Activated CD4-positive, alpha-beta memory T cell treated with anti-CD3 and anti-CD28 coated beads for 36 hours (primary cell): ENCODE results near the gene DBP. TPM values are rescaled to one million over a fixed set of nuclear protein-coding genes. Genes with fewer than 3 reads are reported as not detected.
A peak's percentile ranks its signal among the peaks of the same experiment; 100 is the strongest.

Source experiments
- CTCF ChIA-PET: fragments of 350-600 bp; sonication (Branson Sonifier 250); formaldehyde crosslinking; loops from one replicate; lab custom pipeline; 2021; ENCODE audit warnings: antibody characterized with exemption, inconsistent platforms; lab: Charles Lee
- POLR2A ChIA-PET: fragments of 350-600 bp; sonication (Branson Sonifier 250); formaldehyde crosslinking; loops from one replicate; lab custom pipeline; 2021; ENCODE audit warnings: antibody characterized with exemption; lab: Charles Lee
- DNase-seq: peaks from one replicate; pipeline ENCODE4 v3.0.0-alpha.2; 2020
- H3K27ac Mint-ChIP-seq: one replicate; pipeline ENCODE4 v1.8.0; 2021; ENCODE audit warnings: mixed read lengths
- H3K27me3 Mint-ChIP-seq: one replicate; pipeline ENCODE4 v1.8.0; 2021; ENCODE audit warnings: mixed read lengths
- H3K36me3 Mint-ChIP-seq: one replicate; pipeline ENCODE4 v1.8.0; 2021; ENCODE audit warnings: mixed read lengths
- H3K4me1 Mint-ChIP-seq: one replicate; pipeline ENCODE4 v1.8.0; 2021; ENCODE audit warnings: low read depth, mixed read lengths
- H3K4me3 Mint-ChIP-seq: one replicate; pipeline ENCODE4 v1.8.0; 2021; ENCODE audit warnings: mild to moderate bottlenecking, mixed read lengths
- H3K9me3 Mint-ChIP-seq: one replicate; pipeline ENCODE4 v1.8.0; 2021; ENCODE audit warnings: mixed read lengths
- intact Hi-C: fragments of 100-400 bp; cut with micrococcal nuclease; formaldehyde crosslinking; loops from one replicate; pipeline ENCODE4 v1.15.1; 2023
- total RNA-seq, 2 experiments: library from RNA; stranded (reverse); gene quantifications; one replicate each; pipeline ENCODE4 v1.2.3, GENCODE V29; 2021

Gene DBP
- total RNA-seq, 2 experiments from 2014 or later = 8.3 to 10.4 TPM

DNA sequence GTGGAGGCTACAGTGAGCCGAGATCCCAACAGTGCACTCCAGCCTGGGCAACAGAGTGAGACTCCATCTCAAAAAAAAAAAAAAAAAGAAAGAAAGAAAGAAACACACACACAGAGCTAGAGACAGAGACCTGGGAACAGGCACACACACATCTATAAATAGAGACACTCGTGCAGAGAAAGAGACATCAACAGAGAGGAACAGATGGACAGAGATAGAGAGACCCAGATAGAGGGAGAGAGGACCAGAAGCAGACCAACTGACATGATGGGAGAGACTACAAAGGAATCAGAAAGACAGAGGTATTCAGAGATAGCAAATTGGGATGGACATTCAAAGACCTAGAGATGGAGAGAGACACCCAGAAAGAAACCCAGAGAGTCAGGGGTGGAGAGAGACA, 11.0 kb upstream of the DBP start:
- CTCF ChIA-PET = no interaction called here
- intact Hi-C loops = loop anchor here (5.0 kb wide), 2 partner anchors 89 to 149 kb away; no protein-coding TSS in a partner anchor

DNA sequence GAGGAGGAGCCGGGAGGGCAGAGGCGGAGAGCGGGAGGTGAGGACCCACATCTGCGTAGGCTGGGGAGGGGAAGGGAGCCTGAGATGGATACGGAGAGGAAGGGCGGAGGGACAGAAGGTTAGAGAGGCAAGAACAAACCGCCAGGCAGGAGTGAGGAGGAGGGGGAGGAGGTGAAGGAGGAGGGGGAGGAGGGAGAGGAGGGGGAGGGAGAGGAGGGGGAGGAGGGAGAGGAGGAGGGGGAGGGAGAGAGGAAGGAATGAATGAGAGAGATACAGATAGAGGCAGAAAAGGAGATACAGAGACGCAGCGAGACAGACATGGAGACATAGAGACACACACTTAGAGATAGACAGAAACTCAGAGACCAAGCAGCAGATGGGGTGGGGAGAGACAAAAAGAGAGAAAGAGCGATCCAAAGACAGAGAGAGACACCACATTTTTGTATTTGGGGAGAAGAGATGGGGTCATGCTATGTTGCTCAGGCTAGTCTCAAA, 9.6 kb upstream of the DBP start:
- ChIA-PET POLR2A (interaction anchor here (1.3 to 1.4 kb wide), 2 partner anchors 13 to 23 kb away, joined by 5 read pairs; no protein-coding TSS in a partner anchor), CTCF (interaction anchor here (1.3 to 2.8 kb wide), 8 partner anchors 13 to 196 kb away, joined by 3 to 12 read pairs (median 8); partner anchors contain the start of gene RPL18)
- H3K27me3 Mint-ChIP-seq = no peaks in the 10 kb centered on the region
- H3K36me3 Mint-ChIP-seq = no peaks in the 10 kb centered on the region
- intact Hi-C loops = loop anchor here (1.0 to 5.0 kb wide), 7 partner anchors 9 to 439 kb away; partner anchors contain the start of genes DBP, HSD17B14 and SNRNP70
- H3K4me1 Mint-ChIP-seq = peaks cover 37% of the 10 kb centered on the region
- no peak for DNase-seq
- H3K27ac Mint-ChIP-seq = peak overlapping the region; percentile 19
- no peaks in the 10 kb centered on the region for H3K9me3 Mint-ChIP-seq
- peak overlapping the region; percentile 58 for H3K4me3 Mint-ChIP-seq

More for the DNA sequence above, 11.0 kb upstream of the DBP start:
- DNase-seq = no peak
- H3K27me3 Mint-ChIP-seq = no peaks in the 10 kb centered on the region
- H3K4me1 Mint-ChIP-seq = peaks cover 39% of the 10 kb centered on the region
- POLR2A ChIA-PET = no interaction called here
- no peak overlapping the region for H3K4me3 Mint-ChIP-seq
- no peaks in the 10 kb centered on the region for H3K36me3 Mint-ChIP-seq
- H3K27ac Mint-ChIP-seq = no peak overlapping the region
- H3K9me3 Mint-ChIP-seq = no peaks in the 10 kb centered on the region

GRCh38 chr19:48646001-48646721, 9.0 kb upstream of the DBP start, which contains the start of gene CA11:
Gene CA11 (minus strand): TSS chr19:48646187. CDS start chr19:48645632, 555 bp downstream.
- Mint-ChIP-seq H3K27me3 (no peaks in the 10 kb centered on the region), H3K4me3 (peak within 1 kb of the TSS; percentile 82), H3K4me1 (peaks cover 35% of the 10 kb centered on the region), H3K27ac (peak within 1 kb of the TSS; percentile 77), H3K36me3 (no peaks in the 10 kb centered on the region), H3K9me3 (no peaks in the 10 kb centered on the region)
- CTCF ChIA-PET = interaction anchor here (0.6 to 2.8 kb wide), 19 partner anchors 12 to 347 kb away, joined by 3 to 12 read pairs (median 4); partner anchors contain the start of genes BAX, GYS1, IZUMO1 and RPL18
- intact Hi-C loops = loop anchor here (1.0 to 5.0 kb wide), 7 partner anchors 9 to 439 kb away; partner anchors contain the start of genes DBP, HSD17B14 and SNRNP70
- POLR2A ChIA-PET = interaction anchor here (0.8 to 1.8 kb wide), 7 partner anchors 9 to 227 kb away, joined by 3 to 9 read pairs (median 5); partner anchors contain the start of genes DBP, RPL18 and SPHK2
- peak; percentile 96 for DNase-seq

DNA sequence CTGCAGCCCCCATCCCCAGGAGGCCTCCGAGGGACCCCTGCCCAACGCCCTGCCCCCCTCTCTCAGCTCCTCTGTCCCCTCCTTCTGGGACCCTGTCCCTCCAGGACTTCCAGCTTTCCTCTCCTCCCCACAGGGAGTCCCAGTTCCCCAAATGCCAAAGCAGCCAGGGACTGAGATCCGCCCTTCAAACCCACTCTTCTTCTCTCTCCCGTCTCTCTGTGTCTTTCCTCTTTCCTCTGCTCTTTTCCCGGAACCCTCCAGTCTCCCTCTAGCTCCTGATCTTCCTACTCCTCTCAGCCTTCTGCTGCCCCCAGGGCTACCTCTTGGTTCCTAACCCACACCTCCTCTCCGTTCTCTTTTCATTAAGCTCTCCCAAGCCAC, 8.4 kb upstream of the DBP start:
- Mint-ChIP-seq H3K4me1 (peaks cover 33% of the 10 kb centered on the region), H3K27me3 (no peaks in the 10 kb centered on the region), H3K36me3 (no peaks in the 10 kb centered on the region), H3K4me3 (peak overlapping the region; percentile 82), H3K9me3 (no peaks in the 10 kb centered on the region), H3K27ac (peak overlapping the region; percentile 77)
- no peak for DNase-seq
- ChIA-PET POLR2A (interaction anchor here (0.8 to 1.8 kb wide), 8 partner anchors 8 to 227 kb away, joined by 3 to 9 read pairs (median 4); partner anchors contain the start of genes DBP, RPL18 and SPHK2), CTCF (interaction anchor here (0.6 to 2.8 kb wide), 22 partner anchors 9 to 348 kb away, joined by 3 to 12 read pairs (median 4); partner anchors contain the start of genes BAX, GYS1, HSD17B14 and IZUMO1)
- intact Hi-C loops = loop anchor here (2.0 to 5.0 kb wide), 3 partner anchors 15 to 152 kb away; no protein-coding TSS in a partner anchor

DNA sequence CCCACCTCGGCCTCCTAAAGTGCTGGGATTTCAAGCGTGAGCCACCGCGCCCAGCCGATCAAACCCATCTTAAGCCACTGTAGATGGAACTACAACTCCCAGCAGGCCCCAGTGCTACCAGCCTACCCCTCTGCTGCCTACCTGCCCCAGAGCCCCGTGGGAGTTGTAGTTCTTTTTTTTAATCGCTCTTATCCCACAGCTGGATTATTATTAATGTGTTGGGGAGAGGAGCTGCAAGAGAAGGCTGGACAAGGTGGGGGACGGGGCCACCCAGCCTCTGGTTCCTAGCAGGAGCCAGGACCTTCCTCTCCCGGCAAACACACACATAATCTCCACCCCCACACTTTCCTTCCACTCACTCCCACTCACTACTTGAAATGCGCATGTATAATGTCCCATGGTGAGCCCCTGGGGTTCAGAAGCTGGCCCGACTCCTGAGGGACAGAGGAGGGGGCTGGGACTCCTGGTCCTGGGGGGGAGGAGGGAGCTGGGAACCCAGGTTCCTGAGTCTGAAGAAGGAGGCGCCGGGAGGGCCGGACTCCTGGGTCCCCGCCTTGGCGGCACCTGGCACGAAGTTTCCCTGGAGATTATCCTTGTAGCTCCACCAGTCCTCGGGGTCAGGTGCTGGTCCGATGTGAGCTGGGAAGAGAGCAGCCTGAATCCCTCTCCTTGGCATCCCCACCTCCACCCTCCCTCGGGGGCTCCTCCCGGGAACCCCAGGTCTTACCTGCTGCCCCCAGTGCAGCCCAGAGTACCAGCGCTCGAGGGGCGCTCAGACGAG, 7.8 kb upstream of the DBP start:
- ChIA-PET CTCF (interaction anchor here (0.8 to 2.8 kb wide), 17 partner anchors 8 to 348 kb away, joined by 3 to 12 read pairs (median 5); partner anchors contain the start of genes BAX, GYS1, HSD17B14 and IZUMO1), POLR2A (interaction anchor here (0.8 to 1.8 kb wide), 6 partner anchors 8 to 228 kb away, joined by 3 to 9 read pairs (median 4); partner anchors contain the start of genes DBP, RPL18 and SPHK2)
- Mint-ChIP-seq H3K9me3 (no peaks in the 10 kb centered on the region), H3K4me1 (peaks cover 33% of the 10 kb centered on the region), H3K36me3 (no peaks in the 10 kb centered on the region), H3K27me3 (no peaks in the 10 kb centered on the region), H3K27ac (peak overlapping the region; percentile 69), H3K4me3 (peak overlapping the region; percentile 82)
- DNase-seq = peak; percentile 84
- intact Hi-C loops = loop anchor here (2.0 to 5.0 kb wide), 3 partner anchors 16 to 152 kb away; no protein-coding TSS in a partner anchor

DNA sequence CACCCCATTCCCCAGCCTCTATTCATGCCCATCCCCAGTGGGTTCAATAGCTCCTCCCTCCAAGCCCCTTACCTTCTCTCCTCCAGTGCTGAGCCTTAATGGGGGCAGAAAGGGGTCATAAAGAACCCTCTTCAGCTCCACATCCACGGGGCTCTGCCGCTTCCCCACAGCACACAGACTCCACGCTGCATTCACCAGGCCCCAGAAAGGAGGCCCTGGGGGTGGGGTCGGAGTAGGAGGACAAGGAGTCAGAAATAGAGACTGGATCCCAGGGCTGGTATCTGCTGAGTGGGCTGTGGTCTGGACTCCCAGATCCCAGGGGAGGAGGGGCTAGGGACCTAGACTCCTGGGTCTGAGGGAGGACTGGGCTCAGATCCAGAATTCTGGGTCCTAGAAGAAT, 7.2 kb upstream of the DBP start:
- ChIA-PET CTCF (interaction anchor here (1.3 to 2.8 kb wide), 4 partner anchors 11 to 56 kb away, joined by 3 to 12 read pairs (median 10); no protein-coding TSS in a partner anchor), POLR2A (no interaction called here)
- Mint-ChIP-seq H3K9me3 (no peaks in the 10 kb centered on the region), H3K27ac (no peak overlapping the region), H3K36me3 (no peaks in the 10 kb centered on the region), H3K27me3 (no peaks in the 10 kb centered on the region), H3K4me1 (peaks cover 28% of the 10 kb centered on the region), H3K4me3 (no peak overlapping the region)
- no peak for DNase-seq
- intact Hi-C loops = loop anchor here (2.0 kb wide), 1 partner anchor 16 kb away; no protein-coding TSS in a partner anchor

GRCh38 chr19:48642862-48643261, 5.7 kb upstream of the DBP start:
- no peaks in the 10 kb centered on the region for H3K9me3 Mint-ChIP-seq
- H3K4me1 Mint-ChIP-seq = peaks cover 35% of the 10 kb centered on the region

GRCh38 chr19:48641850-48642249, 4.7 kb upstream of the DBP start:
- H3K36me3 Mint-ChIP-seq = peaks cover 4% of the 10 kb centered on the region
- no peak overlapping the region for H3K4me3 Mint-ChIP-seq
- no peaks in the 10 kb centered on the region for H3K9me3 Mint-ChIP-seq
- intact Hi-C loops = no loop called here
- H3K27ac Mint-ChIP-seq = no peak overlapping the region
- DNase-seq = no peak
- ChIA-PET CTCF (no interaction called here), POLR2A (no interaction called here)
- no peaks in the 10 kb centered on the region for H3K27me3 Mint-ChIP-seq
- H3K4me1 Mint-ChIP-seq = peaks cover 39% of the 10 kb centered on the region

More at GRCh38 chr19:48642862-48643261, 5.7 kb upstream of the DBP start:
- ChIA-PET POLR2A (no interaction called here), CTCF (no interaction called here)
- H3K36me3 Mint-ChIP-seq = peaks cover 4% of the 10 kb centered on the region
- intact Hi-C loops = no loop called here
- no peak overlapping the region for H3K4me3 Mint-ChIP-seq
- no peak for DNase-seq
- H3K27ac Mint-ChIP-seq = no peak overlapping the region
- no peaks in the 10 kb centered on the region for H3K27me3 Mint-ChIP-seq

DNA sequence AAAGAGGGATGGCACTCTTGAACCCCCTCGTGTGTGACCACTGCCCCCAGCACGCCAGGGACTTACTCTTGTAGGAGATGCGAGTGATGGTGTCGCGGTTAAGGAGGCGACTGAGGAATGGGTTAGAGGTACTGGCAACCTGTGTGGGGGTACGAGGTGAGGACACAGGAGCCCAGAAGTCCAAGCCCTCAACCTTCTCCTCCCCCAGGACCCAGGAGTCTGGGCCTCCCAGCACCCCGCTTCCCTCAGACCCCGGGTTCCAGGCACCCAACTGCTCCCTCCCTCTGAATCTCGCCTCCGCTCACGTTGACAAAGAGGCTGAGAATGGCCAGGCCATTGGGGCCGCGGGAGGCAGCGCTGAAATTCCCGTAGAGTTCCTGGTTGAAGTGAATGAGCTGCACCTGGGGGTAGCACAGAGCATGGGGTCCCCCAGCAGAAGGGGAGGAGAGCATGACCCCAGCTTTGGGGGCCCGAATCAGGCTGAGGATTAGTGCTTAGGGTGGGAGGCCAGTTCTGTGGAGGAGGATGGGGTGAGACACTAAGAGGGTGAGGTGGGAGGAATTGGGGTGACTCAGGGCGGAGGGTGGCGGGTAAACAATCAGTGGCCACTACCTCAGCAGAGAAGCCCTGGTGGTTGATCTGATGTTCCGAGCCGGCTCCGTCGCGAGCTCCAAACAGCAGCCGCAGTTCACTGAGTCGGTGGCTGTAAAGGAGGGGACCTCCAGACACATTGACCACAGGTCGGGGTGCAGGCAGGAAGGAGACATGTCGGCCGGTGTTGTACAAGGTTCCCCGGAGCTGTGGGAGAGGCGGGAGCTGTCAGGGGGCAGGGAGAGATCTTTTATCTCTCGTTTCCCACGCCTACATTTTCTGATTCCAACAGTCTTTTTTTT, 2.5 kb upstream of the DBP start:
- peaks cover 37% of the 10 kb centered on the region for H3K4me1 Mint-ChIP-seq
- no peaks in the 10 kb centered on the region for H3K27me3 Mint-ChIP-seq
- peak; percentile 28 for DNase-seq
- H3K9me3 Mint-ChIP-seq = no peaks in the 10 kb centered on the region
- H3K4me3 Mint-ChIP-seq = peak overlapping the region; percentile 64
- CTCF ChIA-PET = no interaction called here
- intact Hi-C loops = loop anchor here (2.0 kb wide), 1 partner anchor 1237 kb away; the partner anchor contains the start of genes AKT1S1 and TBC1D17
- POLR2A ChIA-PET = no interaction called here
- peaks cover 4% of the 10 kb centered on the region for H3K36me3 Mint-ChIP-seq
- H3K27ac Mint-ChIP-seq = no peak overlapping the region

GRCh38 chr19:48638831-48639381, 1.7 kb upstream of the DBP start:
- Mint-ChIP-seq H3K4me3 (no peak overlapping the region), H3K4me1 (peaks cover 39% of the 10 kb centered on the region), H3K27me3 (no peaks in the 10 kb centered on the region), H3K27ac (peak overlapping the region; percentile 98), H3K9me3 (no peaks in the 10 kb centered on the region), H3K36me3 (peaks cover 4% of the 10 kb centered on the region)
- intact Hi-C loops = loop anchor here (2.0 kb wide), 1 partner anchor 1238 kb away; the partner anchor contains the start of genes AKT1S1 and TBC1D17
- CTCF ChIA-PET = no interaction called here
- DNase-seq = peak; percentile 28
- POLR2A ChIA-PET = no interaction called here
